Psoas muscle (tissue), 8 donors: ENCODE measurements around the gene ZNF750. TPM values are rescaled to one million over a fixed set of nuclear protein-coding genes. Genes with fewer than 3 reads are reported as not detected.
A peak's percentile ranks its signal among the peaks of the same experiment; 100 is the strongest.

ENCODE experiments used
- ATAC-seq, 4 donors: fragments of 200-7000 bp; cut with Tn5 transposase; one replicate each; pipeline ENCODE4 v1.9.1; 2020; ENCODE audit warnings: moderate library complexity in 3 of 4, mild to moderate bottlenecking in 2 of 4
- DNase-seq, 2 donors: peaks; one replicate each; pipeline ENCODE4 v3.0.0-alpha.2; 2020
- H3K27ac ChIP-seq: fragments of 200-600 bp; one replicate; pipeline ENCODE4 v1.8.0; 2022
- H3K27me3 ChIP-seq, 3 donors: fragments of 200-600 bp in 1 of 3; one replicate each; pipeline versions ENCODE4 v1.6.1 to v1.8.0; 2013 to 2022; ENCODE audit warnings: low read length in 2 of 3, mild to moderate bottlenecking in 2 of 3, moderate library complexity in 1 of 3; ENCODE audit not compliant: insufficient read depth in 3 of 3
- H3K36me3 ChIP-seq, 2 donors: fragments of 200-600 bp in 1 of 2; one replicate each; pipeline versions ENCODE4 v1.6.1 to v1.8.0; 2013 to 2022; ENCODE audit warnings: low read depth in 1 of 2, mild to moderate bottlenecking in 1 of 2, moderate library complexity in 1 of 2; ENCODE audit not compliant: insufficient read depth in 1 of 2
- H3K4me1 ChIP-seq: fragments of 200-600 bp; one replicate; pipeline ENCODE4 v1.8.0; 2022
- H3K4me3 ChIP-seq: fragments of 200-600 bp; one replicate; pipeline ENCODE4 v1.8.0; 2022; ENCODE audit warnings: mild to moderate bottlenecking
- H3K9me3 ChIP-seq: fragments of 200-600 bp; one replicate; pipeline ENCODE4 v1.8.0; 2022
- WGBS, 3 donors: extraction: QIAGEN DNeasy Blood & Tissue Kit; methylation state at CpG; one replicate each; pipeline versions ENCODE4 v1.1.6 to v1.1.7; 2013; 5-methylcytosine and 5-hydroxymethylcytosine counted together
- intact Hi-C, 2 donors: fragments of 100-400 bp; cut with DNase I; formaldehyde crosslinking; loops; one replicate each; pipeline versions ENCODE4 v1.11.0 to v1.14.2; 2022
- polyA plus RNA-seq, 3 donors: library from polyadenylated mRNA; stranded (reverse); fragments of 200-250 nt; gene quantifications; one replicate each; pipeline ENCODE4 v1.2.3, GENCODE V29; 2013
- total RNA-seq, 4 donors: library from RNA; stranded (reverse); fragmentation: NEBNext Ultra II Directional in 2 of 4; extraction: Animal tissue kit (Norgen Biotek cat#: 25700) in 2 of 4; gene quantifications; one replicate each; pipeline versions ENCODE4 v1.2.1 to v1.2.4, GENCODE V29; 2021 to 2023
- TF ChIP-seq, protein P1 (sequence below): fragments of 200-600 bp; IDR thresholded peaks from one replicate; pipeline ENCODE4 v1.8.0; 2022; ENCODE audit warnings: antibody characterized with exemption
- donor health status: healthy with polysubstance abuse.
- donor health status: DM: no; HTN: no; CAD: no; lungs with moderate emphysema.
- donor health status: Bipolar disorder and iron deficiency.
- donor health status: healthy.
- donor health status: DM: yes; HTN: yes; CAD: no.
- donor health status: DM: no; HTN: no; CAD: no.
- donor health status: DM: no; HTN: no; CAD: no.
- donor health status: DM: yes; HTN: yes; CAD: no.

Gene ZNF750
- total and polyA plus RNA-seq, 7 donors: 0.79 to 6.3 (median 2.2) TPM; not detected in 1

GRCh38 chr17:82849076-82849945, 9.5 kb upstream of the ZNF750 start:
- DNase-seq: peak in 1 of 2 donors; percentile 42
- Histone ChIP-seq H3K4me1 (no peaks in the 10 kb centered on the region), H3K4me3 (no peak overlapping the region), H3K27ac (no peak overlapping the region), H3K9me3 (no peaks in the 10 kb centered on the region), H3K27me3 (no peaks in the 10 kb centered on the region), H3K36me3 (no peaks in the 10 kb centered on the region)
- 85 to 88% (median 86%) methylated on average over 33 of the region's 33 CpGs for WGBS, 3 donors
- TF ChIP-seq, protein P1, sequence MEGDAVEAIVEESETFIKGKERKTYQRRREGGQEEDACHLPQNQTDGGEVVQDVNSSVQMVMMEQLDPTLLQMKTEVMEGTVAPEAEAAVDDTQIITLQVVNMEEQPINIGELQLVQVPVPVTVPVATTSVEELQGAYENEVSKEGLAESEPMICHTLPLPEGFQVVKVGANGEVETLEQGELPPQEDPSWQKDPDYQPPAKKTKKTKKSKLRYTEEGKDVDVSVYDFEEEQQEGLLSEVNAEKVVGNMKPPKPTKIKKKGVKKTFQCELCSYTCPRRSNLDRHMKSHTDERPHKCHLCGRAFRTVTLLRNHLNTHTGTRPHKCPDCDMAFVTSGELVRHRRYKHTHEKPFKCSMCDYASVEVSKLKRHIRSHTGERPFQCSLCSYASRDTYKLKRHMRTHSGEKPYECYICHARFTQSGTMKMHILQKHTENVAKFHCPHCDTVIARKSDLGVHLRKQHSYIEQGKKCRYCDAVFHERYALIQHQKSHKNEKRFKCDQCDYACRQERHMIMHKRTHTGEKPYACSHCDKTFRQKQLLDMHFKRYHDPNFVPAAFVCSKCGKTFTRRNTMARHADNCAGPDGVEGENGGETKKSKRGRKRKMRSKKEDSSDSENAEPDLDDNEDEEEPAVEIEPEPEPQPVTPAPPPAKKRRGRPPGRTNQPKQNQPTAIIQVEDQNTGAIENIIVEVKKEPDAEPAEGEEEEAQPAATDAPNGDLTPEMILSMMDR: no peak
- no peak for ATAC-seq
- intact Hi-C loops: loop anchor here in 1 of 2 donors (5.0 kb wide), 1 partner anchor 58 kb away; no protein-coding TSS in a partner anchor

GRCh38 chr17:82848022-82848592, 8.3 kb upstream of the ZNF750 start:
- intact Hi-C loops: loop anchor here in 1 of 2 donors (1.0 to 5.0 kb wide), 2 partner anchors 59 to 86 kb away; no protein-coding TSS in a partner anchor
- DNase-seq (peak; percentile 57 to 79), ATAC-seq (peak; percentile 58 to 65 (median 60))
- no peaks in the 10 kb centered on the region for H3K36me3 ChIP-seq
- H3K4me3 ChIP-seq: peak overlapping the region; percentile 45
- no peaks in the 10 kb centered on the region for H3K9me3 ChIP-seq
- no peaks in the 10 kb centered on the region for H3K27me3 ChIP-seq
- WGBS, 3 donors: 50 to 64% (median 61%) methylated on average over 21 to 23 of the region's 23 CpGs
- no peaks in the 10 kb centered on the region for H3K4me1 ChIP-seq
- TF ChIP-seq, protein P1: no peak
- peak overlapping the region; percentile 31 for H3K27ac ChIP-seq

DNA sequence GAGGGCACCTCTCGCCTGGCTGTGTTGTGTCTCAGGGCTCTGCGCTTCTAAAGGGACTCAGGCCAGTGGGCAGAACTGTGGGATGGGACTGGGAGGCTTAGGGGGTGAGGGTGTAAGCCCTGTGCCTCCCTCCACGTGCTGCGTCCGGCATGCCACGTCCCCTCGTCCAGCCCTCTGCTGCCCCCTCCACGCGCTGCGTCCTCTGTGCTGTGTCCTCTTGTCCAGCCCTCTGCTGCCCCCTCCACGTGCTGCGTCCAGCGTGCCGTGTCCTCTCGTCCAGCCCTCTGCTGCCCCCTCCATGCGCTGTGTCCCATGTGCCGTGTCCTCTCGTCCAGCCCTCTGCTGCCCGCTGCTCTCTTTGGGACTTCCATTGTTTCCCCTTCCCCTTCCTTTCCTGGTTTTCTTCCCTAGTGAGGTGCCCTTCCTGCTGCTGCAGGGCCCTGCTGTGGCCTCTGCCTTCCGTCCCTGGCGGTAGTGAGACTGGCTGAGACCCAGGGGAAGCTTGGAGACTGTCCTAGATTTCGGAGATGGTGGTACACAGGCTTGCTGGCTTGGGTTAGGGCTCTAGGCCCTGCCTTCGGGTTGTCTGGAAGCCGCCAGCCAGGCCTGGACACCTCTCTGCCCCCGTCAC, 6.4 kb upstream of the ZNF750 start:
- DNase-seq: peak in 1 of 2 donors; percentile 65
- WGBS, 3 donors: 59 to 66% (median 66%) methylated on average over 25 of the region's 25 CpGs
- TF ChIP-seq, protein P1: no peak
- Histone ChIP-seq H3K27ac (peak overlapping the region; percentile 9), H3K9me3 (no peaks in the 10 kb centered on the region), H3K4me1 (no peaks in the 10 kb centered on the region), H3K36me3 (no peaks in the 10 kb centered on the region), H3K4me3 (peak overlapping the region; percentile 51), H3K27me3 (no peaks in the 10 kb centered on the region)
- peak; percentile 43 to 74 (median 52) for ATAC-seq
- intact Hi-C loops: loop anchor here in 1 of 2 donors (5.0 kb wide), 1 partner anchor 61 kb away; no protein-coding TSS in a partner anchor

DNA sequence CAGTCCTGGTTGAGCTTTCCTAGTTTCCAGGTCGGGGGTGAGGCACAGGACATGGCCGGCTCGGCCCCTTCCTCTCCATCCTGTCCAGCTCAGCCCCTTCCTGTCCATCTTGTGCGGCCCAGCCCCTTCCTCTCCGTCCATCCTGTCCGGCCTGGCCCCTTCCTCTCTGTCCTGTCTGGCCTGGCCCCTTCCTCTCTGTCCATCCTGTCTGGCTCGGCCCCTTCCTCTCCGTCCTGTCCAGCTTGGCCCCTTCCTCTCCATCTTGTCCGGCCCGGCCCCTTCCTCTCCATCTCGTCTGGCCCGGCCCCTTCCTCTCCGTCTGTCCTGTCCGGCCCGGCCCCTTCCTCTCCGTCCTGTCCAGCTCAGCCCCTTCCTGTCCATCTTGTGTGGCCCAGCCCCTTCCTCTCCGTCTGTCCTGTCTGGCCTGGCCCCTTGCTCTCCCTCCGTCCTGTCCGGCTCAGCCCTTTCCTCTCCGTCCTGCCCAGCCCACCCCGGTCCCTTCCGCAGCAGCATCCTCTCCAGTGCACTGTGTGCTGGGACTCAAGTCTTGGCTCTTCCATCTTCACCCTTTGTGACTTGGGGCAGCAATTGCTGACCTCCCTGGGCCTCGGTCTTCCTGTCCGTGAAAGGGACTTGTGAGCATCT, 5.5 kb upstream of the ZNF750 start:
- no peaks in the 10 kb centered on the region for H3K4me1 ChIP-seq
- H3K27me3 ChIP-seq: no peaks in the 10 kb centered on the region
- no peaks in the 10 kb centered on the region for H3K9me3 ChIP-seq
- intact Hi-C loops: loop anchor here in 1 of 2 donors (5.0 kb wide), 1 partner anchor 62 kb away; no protein-coding TSS in a partner anchor
- ATAC-seq (peak; percentile 47 to 54 (median 48)), DNase-seq (peak; percentile 55 to 74)
- peak overlapping the region; percentile 51 for H3K4me3 ChIP-seq
- WGBS, 3 donors: 66 to 74% (median 71%) methylated on average over 21 to 24 of the region's 24 CpGs
- peak overlapping the region; percentile 16 for H3K27ac ChIP-seq
- H3K36me3 ChIP-seq: no peaks in the 10 kb centered on the region
- TF ChIP-seq, protein P1: no peak
